ENCODE measurements around the gene UGT1A10.

GRCh38 chr2:233639860-233640259 lies 3.6 kb downstream of the UGT1A10 start:
- TF ChIP-seq, protein P1, sequence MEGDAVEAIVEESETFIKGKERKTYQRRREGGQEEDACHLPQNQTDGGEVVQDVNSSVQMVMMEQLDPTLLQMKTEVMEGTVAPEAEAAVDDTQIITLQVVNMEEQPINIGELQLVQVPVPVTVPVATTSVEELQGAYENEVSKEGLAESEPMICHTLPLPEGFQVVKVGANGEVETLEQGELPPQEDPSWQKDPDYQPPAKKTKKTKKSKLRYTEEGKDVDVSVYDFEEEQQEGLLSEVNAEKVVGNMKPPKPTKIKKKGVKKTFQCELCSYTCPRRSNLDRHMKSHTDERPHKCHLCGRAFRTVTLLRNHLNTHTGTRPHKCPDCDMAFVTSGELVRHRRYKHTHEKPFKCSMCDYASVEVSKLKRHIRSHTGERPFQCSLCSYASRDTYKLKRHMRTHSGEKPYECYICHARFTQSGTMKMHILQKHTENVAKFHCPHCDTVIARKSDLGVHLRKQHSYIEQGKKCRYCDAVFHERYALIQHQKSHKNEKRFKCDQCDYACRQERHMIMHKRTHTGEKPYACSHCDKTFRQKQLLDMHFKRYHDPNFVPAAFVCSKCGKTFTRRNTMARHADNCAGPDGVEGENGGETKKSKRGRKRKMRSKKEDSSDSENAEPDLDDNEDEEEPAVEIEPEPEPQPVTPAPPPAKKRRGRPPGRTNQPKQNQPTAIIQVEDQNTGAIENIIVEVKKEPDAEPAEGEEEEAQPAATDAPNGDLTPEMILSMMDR (IDR thresholded peaks at IDR 0.05) = no peak
- TF ChIP-seq POLR2A (IDR thresholded peaks at IDR 0.05) = no peak
- TF ChIP-seq EP300 (IDR thresholded peaks at IDR 0.05) = no peak

All from tibial nerve (tissue), 4 donors.